Lower leg skin (tissue), 3 donors: ENCODE results near the gene KCNJ6.

ENCODE experiments used
- CTCF ChIP-seq, 3 donors: fragments of 450-650 bp; IDR thresholded peaks; one replicate each; pipeline ENCODE4 v1.5.1; 2016; ENCODE audit warnings: antibody characterized with exemption in 3 of 3, mild to moderate bottlenecking in 3 of 3, moderate library complexity in 2 of 3
- POLR2A ChIP-seq, 2 donors: fragments of 450-650 bp; IDR thresholded peaks; one replicate each; pipeline ENCODE4 v1.6.1; 2016 to 2017; ENCODE audit warnings: antibody characterized with exemption in 2 of 2, mild to moderate bottlenecking in 1 of 2, moderate library complexity in 1 of 2

- TF ChIP-seq CTCF (IDR thresholded peaks at IDR 0.05) (no peak), POLR2A (IDR thresholded peaks at IDR 0.05) (no peak)
Observed at GRCh38 chr21:37878946-37879660, 37.2 kb downstream of the KCNJ6 start.
